K562 (cell line): ENCODE data around the gene CHKB. TPM values are rescaled to one million over a fixed set of nuclear protein-coding genes. Genes with fewer than 3 reads are reported as not detected.

Experiments
- ATAC-seq: fragments of 200-7000 bp; cut with Tn5 transposase; 3 replicates; pipeline ENCODE4 v1.9.1; 2020; ENCODE audit warnings: moderate library complexity
- BruUV-seq: library from RNA; stranded (reverse); fragments of 400-500 nt; replicated peaks from 2 replicates; lab custom pipeline; 2021; lab: Mats Ljungman, UMichigan
- CTCF ChIA-PET: fragments of 300-600 bp; formaldehyde crosslinking; extraction: SDS; loops from one replicate; lab custom pipeline; 2021; ENCODE audit warnings: low intra/inter-chr PET ratio; lab: Yijun Ruan, JAX
- POLR2A ChIA-PET: fragments of 300-600, 350-650 bp; sonication (Branson Sonifier 250); formaldehyde crosslinking; extraction: SDS; loops from one replicate; lab custom pipeline; 2021; ENCODE audit warnings: antibody characterized with exemption, inconsistent platforms; lab: Yijun Ruan, JAX
- DNase-seq, 4 experiments: peaks; one replicate each; pipeline versions ENCODE4 v3.0.0 to v3.0.0-alpha.2; 2011 to 2018; ENCODE audit warnings: low spot score in 3 of 4, mixed read lengths in 3 of 4; ENCODE audit errors: extremely low read depth in 1 of 4
- FAIRE-seq: peaks from 2 replicates; lab custom pipeline; 2011; peaks lifted over from hg19 to GRCh38; lab: Jason Lieb, UNC
- H2AFZ ChIP-seq: 2 replicates; pipeline ENCODE4 v1.6.0; 2011; ENCODE audit warnings: low read depth, low read length, control low read depth, inconsistent platforms
- H3K27ac ChIP-seq: fragments of 200-600 bp; 3 replicates; pipeline ENCODE4 v1.8.0; 2011; ENCODE audit warnings: low read depth, mild to moderate bottlenecking, control low read depth, inconsistent platforms, low read length, moderate library complexity, mixed read lengths; ENCODE audit errors: extremely low read depth
- H3K27me3 ChIP-seq, 2 experiments: fragments of 300-600 bp in 1 of 2; 2 replicates in 1 of 2; 3 replicates in 1 of 2; pipeline versions ENCODE4 v1.6.0 to v1.8.0; 2011; ENCODE audit warnings: inconsistent platforms in 2 of 2, low read length in 2 of 2, mild to moderate bottlenecking in 1 of 2, mixed read lengths in 1 of 2, moderate library complexity in 1 of 2; ENCODE audit not compliant: control insufficient read depth in 2 of 2, insufficient read depth in 2 of 2
- H3K36me3 ChIP-seq: fragments of 300-600 bp; 3 replicates; pipeline ENCODE4 v1.8.0; 2011; ENCODE audit warnings: mild to moderate bottlenecking, low read length, inconsistent platforms; ENCODE audit not compliant: control insufficient read depth, insufficient read depth
- H3K4me1 ChIP-seq, 2 experiments: fragments of 200-600 bp in 1 of 2; replicated peaks in 1 of 2; 2 replicates in 1 of 2; 3 replicates in 1 of 2; pipeline versions ENCODE4 v1.5.1 to v1.8.0; 2011; ENCODE audit warnings: inconsistent platforms in 2 of 2, low read length in 2 of 2, mild to moderate bottlenecking in 1 of 2, mixed read lengths in 1 of 2, moderate library complexity in 1 of 2; ENCODE audit not compliant: control insufficient read depth in 2 of 2, insufficient read depth in 2 of 2
- H3K4me2 ChIP-seq: 2 replicates; pipeline ENCODE4 v1.6.1; 2011; ENCODE audit warnings: low read length, control low read depth, inconsistent platforms, mixed read lengths; ENCODE audit not compliant: insufficient read depth
- H3K4me3 ChIP-seq: fragments of 200-600 bp; sonication (generic), shearing (Covaris generic); 2 replicates; pipeline ENCODE4 v1.5.1; 2016; ENCODE audit warnings: control low read depth, inconsistent platforms
- H3K79me2 ChIP-seq: fragments of 200-600 bp; 3 replicates; pipeline ENCODE4 v1.8.0; 2011; ENCODE audit warnings: low read length, inconsistent platforms; ENCODE audit not compliant: control insufficient read depth, insufficient read depth
- H3K9ac ChIP-seq, 2 experiments: 2 replicates each; pipeline versions ENCODE4 v1.6.0 to v1.6.1; 2011; ENCODE audit warnings: low read depth in 2 of 2, low read length in 2 of 2, control low read depth in 1 of 2, inconsistent platforms in 1 of 2, mild to moderate bottlenecking in 1 of 2, mixed read lengths in 1 of 2; ENCODE audit not compliant: insufficient read depth in 1 of 2
- H3K9me1 ChIP-seq: one replicate; pipeline ENCODE4 v1.6.0; 2011; ENCODE audit warnings: inconsistent platforms, mild to moderate bottlenecking, low read length, moderate library complexity; ENCODE audit not compliant: control insufficient read depth, insufficient read depth
- H3K9me3 ChIP-seq: replicated peaks from 2 replicates; pipeline ENCODE4 v1.5.1; 2011; ENCODE audit warnings: low read depth, low read length, inconsistent platforms; ENCODE audit not compliant: control insufficient read depth, insufficient read depth
- H4K20me1 ChIP-seq: replicated peaks from 2 replicates; pipeline ENCODE4 v1.6.1; 2011; ENCODE audit warnings: low read length, inconsistent platforms, mixed read lengths; ENCODE audit not compliant: control insufficient read depth, insufficient read depth
- ATF2 ChIP-seq: sonication (generic); formaldehyde crosslinking; IDR thresholded peaks from 2 replicates; pipeline ENCODE4 v1.8.1; 2022; ENCODE audit warnings: missing genetic modification reagents
- FOXK1 ChIP-seq: sonication (generic); formaldehyde crosslinking; IDR thresholded peaks from 2 replicates; pipeline ENCODE4 v1.8.0; 2022; ENCODE audit warnings: missing genetic modification reagents, mild to moderate bottlenecking, borderline replicate concordance
- HMGXB4 ChIP-seq: sonication (generic); formaldehyde crosslinking; IDR thresholded peaks from 2 replicates; pipeline ENCODE4 v1.8.1; 2023; ENCODE audit warnings: mild to moderate bottlenecking, missing genetic modification reagents
- MAFF ChIP-seq: IDR thresholded peaks from 2 replicates; pipeline ENCODE4 v1.6.1; 2012; ENCODE audit warnings: low read length, improper control_type of control experiment
- MBD1 ChIP-seq: fragments of 250-450 bp; sonication (Bioruptor Pico); IDR thresholded peaks from 2 replicates; pipeline ENCODE4 v1.8.0; 2022; ENCODE audit warnings: inconsistent platforms
- MCM7 ChIP-seq, 2 experiments: fragments of 450-650 bp; IDR thresholded peaks; 2 replicates each; pipeline ENCODE4 v1.6.1; 2016 to 2018
- NCOA6 ChIP-seq: fragments of 450-650 bp; IDR thresholded peaks from 2 replicates; pipeline ENCODE4 v1.6.1; 2017; ENCODE audit warnings: mild to moderate bottlenecking
- NEUROD1 ChIP-seq: fragments of 150-350 bp; IDR thresholded peaks from 2 replicates; pipeline ENCODE4 v1.6.1; 2014; ENCODE audit warnings: borderline replicate concordance, low read length, low read depth; ENCODE audit not compliant: partially characterized antibody
- U2AF1 ChIP-seq: fragments of 200-400 bp; formaldehyde crosslinking; optimal IDR thresholded peaks from 2 replicates; pipeline ENCODE3; 2017; ENCODE audit warnings: mild to moderate bottlenecking, low read depth, low read length, moderate library complexity
- ZNF780A ChIP-seq: fragments of 250-450 bp; sonication (Bioruptor Pico); IDR thresholded peaks from 2 replicates; pipeline ENCODE4 v1.5.0; 2021; ENCODE audit warnings: mild to moderate bottlenecking
- WGBS: fragments of 100-300 bp; shearing (Covaris generic); methylation state at CpG from one replicate; pipeline ENCODE4 v1.1.6; 2016; ENCODE audit warnings: low coverage, mixed read lengths; ENCODE audit not compliant: insufficient coverage; ENCODE audit errors: missing lambda C conversion rate; 5-methylcytosine and 5-hydroxymethylcytosine counted together
- in situ Hi-C: fragments of 300-500 bp; cut with MboI; formaldehyde crosslinking; loops from 4 replicates; pipeline ENCODE4 v1.15.0; 2018; ENCODE audit warnings: inconsistent platforms, mixed read lengths
- intact Hi-C: fragments of 100-400 bp; cut with micrococcal nuclease; formaldehyde crosslinking; loops from 2 replicates; pipeline ENCODE4 v1.14.2; 2022
- polyA plus RNA-seq, 8 experiments: library from polyadenylated mRNA; depleted of rRNA in 4 of 8; stranded (reverse) in 5 of 8; unstranded in 3 of 8; fragments of >200 nt; fragmentation: Nextera tagmentation in 2 of 8; fragmentation: Illumina TruSeq in 1 of 8; extraction: Ambion mirVana in 2 of 8; extraction: Trizol in 1 of 8; gene quantifications; 2 replicates each; pipeline versions ENCODE4 v1.2.1 to v1.2.3, GENCODE V29; 2011 to 2014; ENCODE audit warnings: inconsistent platforms in 1 of 8, missing spikeins in 1 of 8
- total RNA-seq, 7 experiments: library from RNA; depleted of rRNA in 6 of 7; stranded (reverse); fragments of >200 nt in 6 of 7; fragmentation: Illumina TruSeq in 2 of 7; extraction: Trizol in 2 of 7; gene quantifications; 2 replicates each; pipeline versions ENCODE4 v1.2.1 to v1.2.3, GENCODE V29; 2011 to 2021; ENCODE audit warnings: low replicate concordance in 1 of 7

CHKB gene
- total and polyA plus RNA-seq, 9 of the 15 experiments (the other 6 are each of a cell fraction or from before 2014, with no cell fraction given) = 2.7 to 31.0 (median 11.0) TPM

GRCh38 chr22:50579752-50580151 is 2.9 kb downstream of the CHKB start (continued):
- no peak for TF ChIP-seq MAFF
- no peak for TF ChIP-seq NEUROD1
- TF ChIP-seq ZNF780A (CRISPR knock-in tag) = no peak

DNA sequence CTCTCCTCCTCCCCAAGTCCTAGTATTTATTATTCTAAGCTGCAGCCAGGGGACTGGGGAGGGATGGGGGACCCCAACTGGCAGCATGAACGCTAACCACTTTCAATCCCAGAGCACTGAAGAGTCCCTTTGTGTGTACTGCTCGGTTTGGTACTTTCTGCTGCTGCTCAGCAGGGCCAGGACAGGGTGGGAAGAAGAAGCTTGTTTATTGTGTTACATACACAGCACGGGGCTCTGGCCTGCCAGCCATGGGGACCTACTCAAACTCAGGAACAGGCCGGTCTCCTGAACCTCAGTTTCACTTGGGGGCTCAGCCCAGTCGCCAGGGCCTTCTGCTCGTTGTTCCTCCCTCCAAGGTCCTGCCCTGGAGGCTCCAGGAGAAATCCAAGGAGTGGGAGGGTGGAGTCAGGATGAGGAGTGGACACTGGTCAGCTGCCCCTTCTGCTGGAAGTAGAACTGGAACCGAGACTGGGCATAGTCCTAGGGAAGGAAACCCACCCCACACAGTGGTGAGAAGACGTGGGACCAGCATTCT is 3.8 kb downstream of the CHKB start:
- no peaks in the 10 kb centered on the region for H4K20me1 ChIP-seq
- FAIRE-seq = no peak
- ChIA-PET POLR2A (interaction anchor here (0.6 to 2.0 kb wide), 4 partner anchors 13 to 145 kb away, joined by 3 to 4 read pairs (median 3); partner anchors contain the start of gene SYCE3), CTCF (no interaction called here)
- WGBS = 75% methylated on average over 5 of the region's 8 CpGs
- peaks cover 6% of the 10 kb centered on the region; the same call in 2 of the 3 replicates for H3K79me2 ChIP-seq
- H3K9me3 ChIP-seq = no peaks in the 10 kb centered on the region
- H3K4me2 ChIP-seq = no peak overlapping the region
- H3K27me3 ChIP-seq = no peaks in the 10 kb centered on the region
- no peaks in the 10 kb centered on the region for H3K9me1 ChIP-seq
- H3K9ac ChIP-seq = no peak overlapping the region; a peak in 1 of 4 replicates
- H2AFZ ChIP-seq = no peak overlapping the region
- no peak overlapping the region for H3K4me3 ChIP-seq
- peaks cover 7 to 31% of the 10 kb centered on the region in 2 experiments; a peak in 3 of 5 replicates for H3K4me1 ChIP-seq
- no TSS peak for BruUV-seq
- ATAC-seq = no peak
- H3K36me3 ChIP-seq = no peaks in the 10 kb centered on the region; the same call in 2 of the 3 replicates
- no peak overlapping the region for H3K27ac ChIP-seq
- in situ Hi-C loops (loop anchor here (5.0 kb wide), 1 partner anchor 33 kb away; no protein-coding TSS in a partner anchor), intact Hi-C loops (no loop called here)
- DNase-seq = no peak
- TF ChIP-seq NCOA6 = no peak
- TF ChIP-seq HMGXB4 (CRISPR knock-in tag) = no peak
- TF ChIP-seq MCM7 (IDR thresholded peaks at IDR 0.05) = no peak
- no peak for TF ChIP-seq FOXK1
- TF ChIP-seq U2AF1 = no peak
- no peak for TF ChIP-seq ATF2 (CRISPR knock-in tag)
- TF ChIP-seq MBD1 (CRISPR knock-in tag) = no peak
